H9 (cell line): Measurements from ENCODE around the gene C4orf51. TPM values are rescaled to one million over a fixed set of nuclear protein-coding genes. Genes with fewer than 3 reads are reported as not detected.

Experiments
- DNase-seq: peaks from one replicate; pipeline ENCODE4 v3.0.0-alpha.2; 2017
- H2AFZ ChIP-seq: one replicate; pipeline ENCODE4 v1.6.1; 2013; ENCODE audit warnings: mild to moderate bottlenecking, low read length, control low read depth, moderate library complexity
- H2AK5ac ChIP-seq: 2 replicates; pipeline ENCODE4 v1.6.1; 2013; ENCODE audit warnings: low read length, control low read depth, mixed read lengths; ENCODE audit not compliant: insufficient read length
- H2BK120ac ChIP-seq: one replicate; pipeline ENCODE4 v1.6.1; 2013; ENCODE audit warnings: low read depth, mild to moderate bottlenecking, low read length, control low read depth, inconsistent platforms; ENCODE audit not compliant: poor library complexity, severe bottlenecking
- H2BK12ac ChIP-seq: 2 replicates; pipeline ENCODE4 v1.6.1; 2013; ENCODE audit warnings: low read length, control low read depth, mixed read lengths, low read depth; ENCODE audit not compliant: insufficient read length
- H2BK15ac ChIP-seq: 2 replicates; pipeline ENCODE4 v1.6.1; 2013; ENCODE audit warnings: low read depth, low read length, control low read depth
- H2BK20ac ChIP-seq: one replicate; pipeline ENCODE4 v1.6.1; 2013; ENCODE audit warnings: low read depth, mild to moderate bottlenecking, low read length, control low read depth, inconsistent platforms; ENCODE audit not compliant: poor library complexity, severe bottlenecking
- H2BK5ac ChIP-seq: 2 replicates; pipeline ENCODE4 v1.6.1; 2013; ENCODE audit warnings: low read length, control low read depth, mixed read lengths; ENCODE audit not compliant: insufficient read length
- H3K14ac ChIP-seq: 2 replicates; pipeline ENCODE4 v1.6.1; 2013; ENCODE audit warnings: low read length, control low read depth; ENCODE audit not compliant: insufficient read depth
- H3K18ac ChIP-seq: 2 replicates; pipeline ENCODE4 v1.6.1; 2013; ENCODE audit warnings: low read depth, mild to moderate bottlenecking, mixed read lengths, low read length, control low read depth; ENCODE audit not compliant: insufficient read length
- H3K23ac ChIP-seq: 2 replicates; pipeline ENCODE4 v1.6.1; 2013; ENCODE audit warnings: low read length, control low read depth, mixed read lengths, low read depth; ENCODE audit not compliant: insufficient read length
- H3K23me2 ChIP-seq: 2 replicates; pipeline ENCODE4 v1.6.1; 2013; ENCODE audit warnings: low read depth, mild to moderate bottlenecking, mixed read lengths, low read length, control low read depth; ENCODE audit not compliant: insufficient read length, poor library complexity, severe bottlenecking
- H3K27ac ChIP-seq: 2 replicates; pipeline ENCODE4 v1.5.1; 2013; ENCODE audit warnings: low read length, control low read depth, mixed read lengths, low read depth; ENCODE audit not compliant: insufficient read length
- H3K27me3 ChIP-seq: 2 replicates; pipeline ENCODE4 v1.6.1; 2013; ENCODE audit warnings: low read length, control low read depth, inconsistent platforms; ENCODE audit not compliant: insufficient read depth
- H3K4ac ChIP-seq: 2 replicates; pipeline ENCODE4 v1.6.1; 2013; ENCODE audit warnings: low read depth, mild to moderate bottlenecking, control low read depth, inconsistent platforms, low read length, moderate library complexity
- H3K4me1 ChIP-seq: 2 replicates; pipeline ENCODE4 v1.6.1; 2013; ENCODE audit warnings: low read length, control low read depth, inconsistent platforms; ENCODE audit not compliant: insufficient read depth
- H3K4me2 ChIP-seq: 2 replicates; pipeline ENCODE4 v1.6.1; 2013; ENCODE audit warnings: low read length, control low read depth, mixed read lengths; ENCODE audit not compliant: insufficient read length, insufficient read depth
- H3K56ac ChIP-seq: 2 replicates; pipeline ENCODE4 v1.6.1; 2013; ENCODE audit warnings: low read depth, mild to moderate bottlenecking, mixed read lengths, low read length, control low read depth; ENCODE audit not compliant: insufficient read length
- H3K79me1 ChIP-seq: 2 replicates; pipeline ENCODE4 v1.6.1; 2013; ENCODE audit warnings: low read depth, mild to moderate bottlenecking, moderate library complexity, low read length, control low read depth, inconsistent platforms; ENCODE audit not compliant: insufficient read depth, poor library complexity, severe bottlenecking
- H3K79me2 ChIP-seq: 2 replicates; pipeline ENCODE4 v1.6.1; 2013; ENCODE audit warnings: low read length, control low read depth, inconsistent platforms; ENCODE audit not compliant: insufficient read depth
- H3K9ac ChIP-seq: 2 replicates; pipeline ENCODE4 v1.6.1; 2013; ENCODE audit warnings: low read length, control low read depth, mixed read lengths; ENCODE audit not compliant: insufficient read length; ENCODE audit errors: extremely low read depth
- H3K9me3 ChIP-seq: one replicate; pipeline ENCODE4 v1.6.1; 2013; ENCODE audit warnings: low read depth, low read length, inconsistent platforms; ENCODE audit not compliant: control insufficient read depth
- H3T11ph ChIP-seq: one replicate; pipeline ENCODE4 v1.6.1; 2013; ENCODE audit warnings: mild to moderate bottlenecking, low read length, control low read depth, inconsistent platforms
- H4K20me1 ChIP-seq: one replicate; pipeline ENCODE4 v1.6.1; 2013; ENCODE audit not compliant: control insufficient read depth, insufficient read length, insufficient read depth
- H4K5ac ChIP-seq: 2 replicates; pipeline ENCODE4 v1.6.1; 2013; ENCODE audit warnings: low read depth, mild to moderate bottlenecking, mixed read lengths, low read length, control low read depth; ENCODE audit not compliant: insufficient read length
- H4K8ac ChIP-seq: replicated peaks from 2 replicates; pipeline ENCODE4 v1.6.1; 2013; ENCODE audit warnings: low read length, control low read depth, mixed read lengths, low read depth; ENCODE audit not compliant: insufficient read length
- H4K91ac ChIP-seq: 2 replicates; pipeline ENCODE4 v1.6.1; 2013; ENCODE audit warnings: low read depth, mild to moderate bottlenecking, moderate library complexity, mixed read lengths, low read length, control low read depth; ENCODE audit not compliant: insufficient read length
- H3K27ac Mint-ChIP-seq, 3 experiments: 2 replicates in 2 of 3; 3 replicates in 1 of 3; pipeline ENCODE4 v1.8.0; 2020 to 2021; ENCODE audit warnings: mixed read lengths in 3 of 3, mild to moderate bottlenecking in 1 of 3, moderate library complexity in 1 of 3
- H3K27me3 Mint-ChIP-seq: 2 replicates; pipeline ENCODE4 v1.8.0; 2021; ENCODE audit warnings: low read depth, mild to moderate bottlenecking, moderate library complexity, mixed read lengths
- H3K36me3 Mint-ChIP-seq, 3 experiments: 2 replicates in 2 of 3; 3 replicates in 1 of 3; pipeline ENCODE4 v1.8.0; 2020 to 2021; ENCODE audit warnings: low read depth in 3 of 3, mixed read lengths in 3 of 3; ENCODE audit not compliant: insufficient read depth in 1 of 3
- H3K4me1 Mint-ChIP-seq, 2 experiments: 2 replicates each; pipeline ENCODE4 v1.8.0; 2020; ENCODE audit warnings: mixed read lengths in 2 of 2
- H3K4me3 Mint-ChIP-seq, 2 experiments: 2 replicates in 1 of 2; 3 replicates in 1 of 2; pipeline ENCODE4 v1.8.0; 2020 to 2021; ENCODE audit warnings: mild to moderate bottlenecking in 2 of 2, mixed read lengths in 2 of 2, moderate library complexity in 1 of 2
- H3K9me3 Mint-ChIP-seq, 2 experiments: 2 replicates in 1 of 2; 3 replicates in 1 of 2; pipeline ENCODE4 v1.8.0; 2020; ENCODE audit warnings: mild to moderate bottlenecking in 2 of 2, mixed read lengths in 2 of 2, moderate library complexity in 1 of 2
- WGBS: extraction: QIAGEN DNeasy Blood & Tissue Kit; methylation state at CpG from one replicate; pipeline ENCODE4 v1.1.7; 2013; ENCODE audit warnings: missing lambda C conversion rate, low lambda C conversion rate, mixed read lengths; ENCODE audit not compliant: insufficient read length; ENCODE audit errors: extremely low coverage; 5-methylcytosine and 5-hydroxymethylcytosine counted together
- total RNA-seq: library from RNA; stranded (reverse); gene quantifications from 2 replicates; pipeline ENCODE4 v1.2.1, GENCODE V29; 2021
- TF ChIP-seq, protein P1 (sequence below): fragments of 200-600 bp; sonication (generic); conservative IDR thresholded peaks from 3 replicates; pipeline ENCODE4 v1.8.0; 2021; ENCODE audit warnings: antibody characterized with exemption, mild to moderate bottlenecking

The C4orf51 gene
- total RNA-seq, 1 experiment from 2014 or later: 6.0 TPM

DNA sequence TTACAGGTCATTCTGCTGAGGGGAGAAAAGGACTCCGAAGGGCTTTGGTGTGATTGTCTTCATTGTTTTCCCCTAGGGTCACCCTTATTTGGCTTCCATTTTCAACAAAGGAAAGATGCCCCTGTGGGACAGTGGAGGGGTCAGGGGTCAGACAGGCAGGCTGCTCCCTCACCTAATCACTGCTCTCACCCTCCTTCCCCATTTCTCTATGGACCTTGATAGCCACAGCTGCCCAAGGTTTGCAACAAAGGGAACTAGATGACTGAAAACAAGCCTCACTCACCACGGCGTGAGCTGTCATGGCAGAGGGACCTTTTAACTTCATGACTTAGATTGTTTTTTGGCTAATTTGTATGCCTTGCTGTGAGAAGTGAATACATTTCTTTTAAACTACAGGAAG lies 40.7 kb downstream of the C4orf51 start:
- H3K79me2 ChIP-seq: no peaks in the 10 kb centered on the region
- no peak overlapping the region for H4K91ac ChIP-seq
- H3K23ac ChIP-seq: no peak overlapping the region
- no peak overlapping the region for H2BK5ac ChIP-seq
- Mint-ChIP-seq H3K4me1 (peaks cover 12 to 17% of the 10 kb centered on the region in 2 experiments), H3K4me3 (no peak overlapping the region), H3K9me3 (peaks cover 8 to 14% of the 10 kb centered on the region in 2 experiments), H3K27me3 (no peaks in the 10 kb centered on the region), H3K36me3 (peaks cover 4 to 32% (median 12%) of the 10 kb centered on the region in 3 experiments), H3K27ac (peak overlapping the region in 1 of 3 experiments; percentile 9; a peak in 1 of 7 replicates)
- no peak overlapping the region for H3K9ac ChIP-seq
- no peak overlapping the region for H4K8ac ChIP-seq
- no peak overlapping the region for H2BK120ac ChIP-seq
- H3K9me3 ChIP-seq: peaks cover 8% of the 10 kb centered on the region
- no peak overlapping the region for H4K5ac ChIP-seq
- no peaks in the 10 kb centered on the region for H4K20me1 ChIP-seq
- H3K23me2 ChIP-seq: no peaks in the 10 kb centered on the region
- H3K18ac ChIP-seq: no peak overlapping the region
- no peak overlapping the region for H2BK15ac ChIP-seq
- H3K14ac ChIP-seq: no peak overlapping the region; the same call in 1 of the 2 replicates
- TF ChIP-seq, protein P1, sequence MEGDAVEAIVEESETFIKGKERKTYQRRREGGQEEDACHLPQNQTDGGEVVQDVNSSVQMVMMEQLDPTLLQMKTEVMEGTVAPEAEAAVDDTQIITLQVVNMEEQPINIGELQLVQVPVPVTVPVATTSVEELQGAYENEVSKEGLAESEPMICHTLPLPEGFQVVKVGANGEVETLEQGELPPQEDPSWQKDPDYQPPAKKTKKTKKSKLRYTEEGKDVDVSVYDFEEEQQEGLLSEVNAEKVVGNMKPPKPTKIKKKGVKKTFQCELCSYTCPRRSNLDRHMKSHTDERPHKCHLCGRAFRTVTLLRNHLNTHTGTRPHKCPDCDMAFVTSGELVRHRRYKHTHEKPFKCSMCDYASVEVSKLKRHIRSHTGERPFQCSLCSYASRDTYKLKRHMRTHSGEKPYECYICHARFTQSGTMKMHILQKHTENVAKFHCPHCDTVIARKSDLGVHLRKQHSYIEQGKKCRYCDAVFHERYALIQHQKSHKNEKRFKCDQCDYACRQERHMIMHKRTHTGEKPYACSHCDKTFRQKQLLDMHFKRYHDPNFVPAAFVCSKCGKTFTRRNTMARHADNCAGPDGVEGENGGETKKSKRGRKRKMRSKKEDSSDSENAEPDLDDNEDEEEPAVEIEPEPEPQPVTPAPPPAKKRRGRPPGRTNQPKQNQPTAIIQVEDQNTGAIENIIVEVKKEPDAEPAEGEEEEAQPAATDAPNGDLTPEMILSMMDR: no peak
- H3T11ph ChIP-seq: no peak overlapping the region
- DNase-seq: no peak
- no peak overlapping the region for H2AFZ ChIP-seq
- H3K4ac ChIP-seq: no peak overlapping the region
- H3K27ac ChIP-seq: no peak overlapping the region
- no peak overlapping the region for H2BK20ac ChIP-seq
- no peak overlapping the region for H2BK12ac ChIP-seq
- no peak overlapping the region for H3K56ac ChIP-seq
- WGBS: no CpG with 5 or more reads among the region's 3 CpGs
- no peak overlapping the region for H3K4me2 ChIP-seq
- no peak overlapping the region for H2AK5ac ChIP-seq
- peaks cover 3% of the 10 kb centered on the region; the same call in 1 of the 2 replicates for H3K4me1 ChIP-seq
- H3K27me3 ChIP-seq: no peaks in the 10 kb centered on the region
- no peaks in the 10 kb centered on the region for H3K79me1 ChIP-seq
